Measurements from ENCODE around the gene SOWAHC. TPM values are rescaled to one million over a fixed set of nuclear protein-coding genes. Genes with fewer than 3 reads are reported as not detected.

Gene SOWAHC
- total and polyA plus RNA-seq, 2 of the 13 experiments (the other 11 are each of a cell fraction or from before 2014, with no cell fraction given), result 21.2 to 22.5 TPM

DNA sequence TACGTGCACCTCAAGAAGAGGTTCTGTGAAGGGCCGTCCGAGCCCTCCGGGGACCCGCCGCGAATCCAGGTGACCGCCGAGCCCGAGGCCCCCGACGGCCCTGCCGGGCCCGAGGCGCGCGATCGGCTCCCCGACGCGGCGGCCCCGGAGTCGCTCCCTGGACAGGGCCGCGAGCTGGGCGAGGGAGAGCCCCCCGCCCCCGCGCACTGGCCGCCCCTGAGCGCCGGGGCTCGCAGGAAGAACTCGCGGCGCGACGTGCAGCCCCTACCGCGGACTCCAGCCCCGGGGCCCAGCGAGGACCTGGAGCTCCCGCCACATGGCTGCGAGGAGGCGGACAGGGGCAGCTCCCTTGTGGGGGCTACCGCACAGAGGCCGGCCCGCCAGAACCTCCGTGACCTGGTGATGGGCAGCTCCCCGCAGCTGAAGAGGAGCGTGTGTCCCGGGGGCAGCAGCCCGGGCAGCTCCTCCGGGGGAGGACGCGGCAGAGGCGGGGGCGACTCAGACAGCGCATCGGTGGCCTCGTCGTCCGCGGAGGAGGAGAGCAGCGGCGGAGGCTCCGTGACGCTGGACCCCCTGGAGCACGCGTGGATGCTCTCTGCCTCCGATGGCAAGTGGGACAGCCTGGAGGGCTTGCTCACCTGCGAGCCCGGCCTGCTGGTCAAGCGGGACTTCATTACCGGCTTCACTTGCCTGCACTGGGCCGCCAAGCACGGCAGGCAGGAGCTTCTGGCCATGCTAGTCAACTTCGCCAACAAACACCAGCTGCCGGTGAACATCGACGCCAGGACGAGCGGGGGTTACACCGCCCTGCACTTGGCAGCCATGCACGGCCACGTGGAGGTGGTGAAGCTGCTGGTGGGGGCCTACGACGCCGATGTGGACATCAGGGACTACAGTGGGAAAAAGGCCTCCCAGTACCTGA, 812 bp downstream of the SOWAHC start (continued):
- TF ChIP-seq FOXC1 (CRISPR knock-in tag; IDR thresholded peaks at IDR 0.05; ENCODE audit: borderline replicate concordance) (peak; percentile 83; the same call in 1 of the 2 replicates), ZNF550 (CRISPR knock-in tag; IDR thresholded peaks at IDR 0.05; ENCODE audit: borderline replicate concordance) (0 out of 2 replicates have a peak, but pooled peaks have one; percentile 59), FOXP4 (CRISPR knock-in tag; IDR thresholded peaks at IDR 0.05) (0 out of 2 replicates have a peak, but pooled peaks have one; percentile 2), SMAD3 (CRISPR knock-in tag; IDR thresholded peaks at IDR 0.05) (no peak), UBTF (CRISPR knock-in tag; IDR thresholded peaks at IDR 0.05) (peak; percentile 73), PITX1 (CRISPR knock-in tag; IDR thresholded peaks at IDR 0.05) (no peak; the same call in 1 of the 2 replicates), ZFX (CRISPR knock-in tag; IDR thresholded peaks at IDR 0.05; ENCODE audit: low read depth) (peak; percentile 85), BCL6 (CRISPR knock-in tag; IDR thresholded peaks at IDR 0.05) (no peak), GATAD1 (CRISPR knock-in tag; IDR thresholded peaks at IDR 0.05) (no peak; the same call in 1 of the 2 replicates), RELA (CRISPR knock-in tag; IDR thresholded peaks at IDR 0.05) (no peak)
- TF ChIP-seq, protein P1, sequence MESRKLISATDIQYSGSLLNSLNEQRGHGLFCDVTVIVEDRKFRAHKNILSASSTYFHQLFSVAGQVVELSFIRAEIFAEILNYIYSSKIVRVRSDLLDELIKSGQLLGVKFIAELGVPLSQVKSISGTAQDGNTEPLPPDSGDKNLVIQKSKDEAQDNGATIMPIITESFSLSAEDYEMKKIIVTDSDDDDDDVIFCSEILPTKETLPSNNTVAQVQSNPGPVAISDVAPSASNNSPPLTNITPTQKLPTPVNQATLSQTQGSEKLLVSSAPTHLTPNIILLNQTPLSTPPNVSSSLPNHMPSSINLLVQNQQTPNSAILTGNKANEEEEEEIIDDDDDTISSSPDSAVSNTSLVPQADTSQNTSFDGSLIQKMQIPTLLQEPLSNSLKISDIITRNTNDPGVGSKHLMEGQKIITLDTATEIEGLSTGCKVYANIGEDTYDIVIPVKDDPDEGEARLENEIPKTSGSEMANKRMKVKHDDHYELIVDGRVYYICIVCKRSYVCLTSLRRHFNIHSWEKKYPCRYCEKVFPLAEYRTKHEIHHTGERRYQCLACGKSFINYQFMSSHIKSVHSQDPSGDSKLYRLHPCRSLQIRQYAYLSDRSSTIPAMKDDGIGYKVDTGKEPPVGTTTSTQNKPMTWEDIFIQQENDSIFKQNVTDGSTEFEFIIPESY (CRISPR knock-in tag; IDR thresholded peaks at IDR 0.05), result no peak
- TF ChIP-seq, protein P2, sequence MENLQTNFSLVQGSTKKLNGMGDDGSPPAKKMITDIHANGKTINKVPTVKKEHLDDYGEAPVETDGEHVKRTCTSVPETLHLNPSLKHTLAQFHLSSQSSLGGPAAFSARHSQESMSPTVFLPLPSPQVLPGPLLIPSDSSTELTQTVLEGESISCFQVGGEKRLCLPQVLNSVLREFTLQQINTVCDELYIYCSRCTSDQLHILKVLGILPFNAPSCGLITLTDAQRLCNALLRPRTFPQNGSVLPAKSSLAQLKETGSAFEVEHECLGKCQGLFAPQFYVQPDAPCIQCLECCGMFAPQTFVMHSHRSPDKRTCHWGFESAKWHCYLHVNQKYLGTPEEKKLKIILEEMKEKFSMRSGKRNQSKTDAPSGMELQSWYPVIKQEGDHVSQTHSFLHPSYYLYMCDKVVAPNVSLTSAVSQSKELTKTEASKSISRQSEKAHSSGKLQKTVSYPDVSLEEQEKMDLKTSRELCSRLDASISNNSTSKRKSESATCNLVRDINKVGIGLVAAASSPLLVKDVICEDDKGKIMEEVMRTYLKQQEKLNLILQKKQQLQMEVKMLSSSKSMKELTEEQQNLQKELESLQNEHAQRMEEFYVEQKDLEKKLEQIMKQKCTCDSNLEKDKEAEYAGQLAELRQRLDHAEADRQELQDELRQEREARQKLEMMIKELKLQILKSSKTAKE (CRISPR knock-in tag; IDR thresholded peaks at IDR 0.05; ENCODE audit: borderline replicate concordance), result peak; percentile 57; the same call in 1 of the 2 replicates
- TF ChIP-seq, protein P3, sequence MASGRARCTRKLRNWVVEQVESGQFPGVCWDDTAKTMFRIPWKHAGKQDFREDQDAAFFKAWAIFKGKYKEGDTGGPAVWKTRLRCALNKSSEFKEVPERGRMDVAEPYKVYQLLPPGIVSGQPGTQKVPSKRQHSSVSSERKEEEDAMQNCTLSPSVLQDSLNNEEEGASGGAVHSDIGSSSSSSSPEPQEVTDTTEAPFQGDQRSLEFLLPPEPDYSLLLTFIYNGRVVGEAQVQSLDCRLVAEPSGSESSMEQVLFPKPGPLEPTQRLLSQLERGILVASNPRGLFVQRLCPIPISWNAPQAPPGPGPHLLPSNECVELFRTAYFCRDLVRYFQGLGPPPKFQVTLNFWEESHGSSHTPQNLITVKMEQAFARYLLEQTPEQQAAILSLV (CRISPR knock-in tag; IDR thresholded peaks at IDR 0.05; ENCODE audit: borderline replicate concordance), result no peak
- TF ChIP-seq, protein P4, sequence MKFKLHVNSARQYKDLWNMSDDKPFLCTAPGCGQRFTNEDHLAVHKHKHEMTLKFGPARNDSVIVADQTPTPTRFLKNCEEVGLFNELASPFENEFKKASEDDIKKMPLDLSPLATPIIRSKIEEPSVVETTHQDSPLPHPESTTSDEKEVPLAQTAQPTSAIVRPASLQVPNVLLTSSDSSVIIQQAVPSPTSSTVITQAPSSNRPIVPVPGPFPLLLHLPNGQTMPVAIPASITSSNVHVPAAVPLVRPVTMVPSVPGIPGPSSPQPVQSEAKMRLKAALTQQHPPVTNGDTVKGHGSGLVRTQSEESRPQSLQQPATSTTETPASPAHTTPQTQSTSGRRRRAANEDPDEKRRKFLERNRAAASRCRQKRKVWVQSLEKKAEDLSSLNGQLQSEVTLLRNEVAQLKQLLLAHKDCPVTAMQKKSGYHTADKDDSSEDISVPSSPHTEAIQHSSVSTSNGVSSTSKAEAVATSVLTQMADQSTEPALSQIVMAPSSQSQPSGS (CRISPR knock-in tag; IDR thresholded peaks at IDR 0.05), result no peak
- TF ChIP-seq, protein P5, sequence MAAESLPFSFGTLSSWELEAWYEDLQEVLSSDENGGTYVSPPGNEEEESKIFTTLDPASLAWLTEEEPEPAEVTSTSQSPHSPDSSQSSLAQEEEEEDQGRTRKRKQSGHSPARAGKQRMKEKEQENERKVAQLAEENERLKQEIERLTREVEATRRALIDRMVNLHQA (CRISPR knock-in tag; IDR thresholded peaks at IDR 0.05), result no peak
